Spleen (tissue), 13 donors: Measurements from ENCODE around the gene FAM193A. TPM values are rescaled to one million over a fixed set of nuclear protein-coding genes. Genes with fewer than 3 reads are reported as not detected.

Source experiments
- DNase-seq: peaks from one replicate; pipeline ENCODE4 v3.0.0-alpha.2; 2020
- H3K27ac ChIP-seq, 8 donors: fragments of 200-600 bp; sonication (generic) in 7 of 8; 1 replicate in 4 of 8; 2 replicates in 4 of 8; pipeline versions ENCODE4 v1.5.0 to v1.8.0; 2016 to 2021; ENCODE audit warnings: inconsistent platforms in 4 of 8, mild to moderate bottlenecking in 4 of 8, moderate library complexity in 1 of 8
- H3K27me3 ChIP-seq, 7 donors: fragments of 200-600 bp; sonication (generic) in 6 of 7; replicated peaks in 1 of 7; 1 replicate in 4 of 7; 2 replicates in 3 of 7; pipeline versions ENCODE4 v1.5.0 to v1.8.0; 2016 to 2021; ENCODE audit warnings: inconsistent platforms in 3 of 7, mild to moderate bottlenecking in 1 of 7
- H3K36me3 ChIP-seq, 6 donors: fragments of 200-600 bp; sonication (generic) in 5 of 6; 1 replicate in 4 of 6; 2 replicates in 2 of 6; pipeline versions ENCODE4 v1.5.0 to v1.8.0; 2016 to 2021; ENCODE audit warnings: inconsistent platforms in 2 of 6
- H3K4me1 ChIP-seq, 6 donors: fragments of 200-600 bp; sonication (generic) in 5 of 6; 1 replicate in 3 of 6; 2 replicates in 3 of 6; pipeline versions ENCODE4 v1.5.0 to v1.8.0; 2016 to 2021; ENCODE audit warnings: inconsistent platforms in 3 of 6
- H3K4me3 ChIP-seq, 8 donors: fragments of 200-600 bp; sonication (generic) in 7 of 8; 1 replicate in 4 of 8; 2 replicates in 4 of 8; pipeline versions ENCODE4 v1.5.0 to v1.8.0; 2016 to 2021; ENCODE audit warnings: inconsistent platforms in 4 of 8, mild to moderate bottlenecking in 4 of 8, moderate library complexity in 2 of 8
- H3K9me3 ChIP-seq, 8 donors: fragments of 200-600 bp; sonication (generic) in 7 of 8; 1 replicate in 4 of 8; 2 replicates in 4 of 8; pipeline versions ENCODE4 v1.5.0 to v1.8.0; 2016 to 2021; ENCODE audit warnings: inconsistent platforms in 4 of 8
- POLR2A ChIP-seq, 3 donors: fragments of 450-650 bp; IDR thresholded peaks; one replicate each; pipeline ENCODE4 v1.5.1; 2017; ENCODE audit warnings: antibody characterized with exemption in 3 of 3, mild to moderate bottlenecking in 1 of 3
- POLR2AphosphoS5 ChIP-seq, 3 donors: sonication (generic); formaldehyde crosslinking; IDR thresholded peaks; one replicate each; pipeline ENCODE4 v1.5.1; 2017; ENCODE audit warnings: antibody characterized with exemption in 3 of 3
- WGBS, 5 donors: extraction: QIAGEN DNeasy Blood & Tissue Kit in 3 of 5; methylation state at CpG; one replicate each; pipeline versions ENCODE4 v1.1.5 to v1.1.7; 2013 to 2018; 5-methylcytosine and 5-hydroxymethylcytosine counted together
- intact Hi-C: fragments of 100-400 bp; cut with DNase I; formaldehyde crosslinking; loops from one replicate; pipeline ENCODE4 v1.15.0; 2023; ENCODE audit warnings: low total_unique reads
- long read RNA-seq, 2 donors: transcript quantifications; one replicate each; lab custom pipeline, GENCODE V29; 2026
- polyA plus RNA-seq, 3 donors: library from polyadenylated mRNA; stranded (reverse); fragments of 200-250 nt; gene quantifications; one replicate each; pipeline ENCODE4 v1.2.1, GENCODE V29; 2013
- total RNA-seq, 7 donors: library from RNA; depleted of rRNA in 3 of 7; stranded (reverse); fragments of >200 nt in 3 of 7; fragmentation: NEBNext Ultra II Directional in 4 of 7; extraction: Animal tissue kit (Norgen Biotek cat#: 25700) in 4 of 7; gene quantifications; one replicate each; pipeline versions ENCODE4 v1.1.0 to v1.2.1, GENCODE V29; 2016 to 2021
- TF ChIP-seq, protein P1 (sequence below), 11 experiments: fragments of 200-600 bp in 7 of 11; fragments of 450-650 bp in 4 of 11; sonication (generic) in 4 of 11; IDR thresholded peaks in 8 of 11; conservative IDR thresholded peaks in 3 of 11; 1 replicate in 7 of 11; 2 replicates in 4 of 11; pipeline versions ENCODE4 v1.4.0 to v1.8.0; 2016 to 2021; ENCODE audit warnings: antibody characterized with exemption in 11 of 11, inconsistent platforms in 4 of 11, mild to moderate bottlenecking in 1 of 11
- donor health status: healthy with polysubstance abuse.
- donor health status: DM: no; HTN: no; CAD: no; lungs with moderate emphysema.
- donor health status: DM: no; HTN: no; CAD: no.
- donor health status: Bipolar disorder and iron deficiency.
- donor health status: healthy.
- donor health status: DM: no; HTN: no; CAD: no.
- donor health status: DM: yes; HTN: yes; CAD: no.

Gene FAM193A, protein sequence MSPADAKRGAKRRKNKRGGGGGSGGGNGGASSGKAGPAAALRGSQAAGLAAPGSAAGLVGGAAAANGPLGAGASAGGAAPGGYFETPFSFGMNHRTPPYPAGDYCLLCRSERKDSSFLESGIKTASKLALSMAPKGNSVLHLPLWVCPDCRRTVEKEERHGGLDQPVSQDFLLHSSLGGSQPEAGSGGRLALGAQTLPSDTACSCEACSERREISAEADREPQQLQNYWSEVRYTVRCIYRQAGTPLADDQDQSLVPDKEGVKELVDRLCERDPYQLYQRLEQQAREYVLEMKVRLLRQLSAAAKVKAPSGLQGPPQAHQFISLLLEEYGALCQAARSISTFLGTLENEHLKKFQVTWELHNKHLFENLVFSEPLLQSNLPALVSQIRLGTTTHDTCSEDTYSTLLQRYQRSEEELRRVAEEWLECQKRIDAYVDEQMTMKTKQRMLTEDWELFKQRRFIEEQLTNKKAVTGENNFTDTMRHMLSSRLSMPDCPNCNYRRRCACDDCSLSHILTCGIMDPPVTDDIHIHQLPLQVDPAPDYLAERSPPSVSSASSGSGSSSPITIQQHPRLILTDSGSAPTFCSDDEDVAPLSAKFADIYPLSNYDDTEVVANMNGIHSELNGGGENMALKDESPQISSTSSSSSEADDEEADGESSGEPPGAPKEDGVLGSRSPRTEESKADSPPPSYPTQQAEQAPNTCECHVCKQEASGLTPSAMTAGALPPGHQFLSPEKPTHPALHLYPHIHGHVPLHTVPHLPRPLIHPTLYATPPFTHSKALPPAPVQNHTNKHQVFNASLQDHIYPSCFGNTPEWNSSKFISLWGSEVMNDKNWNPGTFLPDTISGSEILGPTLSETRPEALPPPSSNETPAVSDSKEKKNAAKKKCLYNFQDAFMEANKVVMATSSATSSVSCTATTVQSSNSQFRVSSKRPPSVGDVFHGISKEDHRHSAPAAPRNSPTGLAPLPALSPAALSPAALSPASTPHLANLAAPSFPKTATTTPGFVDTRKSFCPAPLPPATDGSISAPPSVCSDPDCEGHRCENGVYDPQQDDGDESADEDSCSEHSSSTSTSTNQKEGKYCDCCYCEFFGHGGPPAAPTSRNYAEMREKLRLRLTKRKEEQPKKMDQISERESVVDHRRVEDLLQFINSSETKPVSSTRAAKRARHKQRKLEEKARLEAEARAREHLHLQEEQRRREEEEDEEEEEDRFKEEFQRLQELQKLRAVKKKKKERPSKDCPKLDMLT (N-terminal part only)
- total RNA-seq (10 to 100 TPM; 31.1 to 37.7 (median 32.0) TPM), polyA plus RNA-seq (10 to 100 TPM in 1 of 3 donors, 1 to 10 TPM in 2; 6.2 to 11.6 (median 7.0) TPM)
- long read RNA-seq, donor 1, result 0 reads
- long read RNA-seq, donor 2, partial matches to known transcripts, result 0 of 5 reads
- long read RNA-seq, donor 2, other reads (novel, unspliced or antisense), result 5 of 5 reads

DNA sequence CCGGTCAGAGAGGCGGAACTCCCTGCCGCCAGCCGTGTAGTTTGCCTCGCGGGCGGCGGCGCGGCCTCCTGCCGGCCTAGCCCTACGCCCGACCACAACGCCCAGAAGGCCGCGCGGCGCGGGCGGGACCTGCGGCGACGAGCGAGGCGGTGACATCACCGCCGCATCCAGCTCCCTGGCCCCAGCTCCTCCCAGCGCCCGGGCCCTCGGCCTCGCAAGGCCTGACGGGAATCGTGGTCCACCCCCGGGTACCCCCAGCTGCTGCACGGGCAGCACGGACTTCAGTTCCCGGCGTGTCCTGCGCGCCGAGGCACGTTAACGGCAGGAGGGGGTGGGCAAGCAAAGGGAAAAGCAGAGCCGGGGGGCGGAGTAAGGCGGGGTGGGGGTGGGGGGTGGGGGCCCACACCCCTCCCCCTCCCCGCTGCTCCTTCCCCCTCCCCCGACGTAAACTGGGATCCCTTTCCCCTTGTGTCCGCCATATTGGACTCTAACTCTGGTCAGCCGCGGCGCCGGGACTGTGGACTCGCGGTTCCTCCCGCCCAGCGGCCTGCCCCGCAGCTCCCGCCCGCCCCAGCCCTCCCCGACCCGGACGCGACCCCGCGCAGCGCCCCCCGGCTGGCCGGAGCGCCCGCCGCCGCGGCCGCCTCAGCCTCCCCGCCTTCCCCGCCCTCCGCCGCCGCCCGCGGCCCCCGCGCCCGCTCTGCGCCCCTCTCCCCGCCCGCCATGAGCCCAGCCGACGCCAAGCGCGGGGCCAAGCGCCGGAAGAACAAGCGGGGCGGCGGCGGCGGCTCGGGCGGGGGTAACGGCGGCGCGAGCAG is at the start of gene FAM193A:
Gene FAM193A, plus strand, starts transcription at position 455 of the 818 bp plus-strand sequence. Its CDS starts 269 bp downstream, at position 724.
- Histone ChIP-seq H3K27ac (peak within 1 kb of the TSS; percentile 88 to 96 (median 93)), H3K27me3 (no peaks in the 10 kb centered on the region), H3K4me1 (peaks cover 17 to 52% (median 34%) of the 10 kb centered on the region in 6 donors), H3K4me3 (peak within 1 kb of the TSS; percentile 76 to 97 (median 87)), H3K9me3 (no peaks in the 10 kb centered on the region), H3K36me3 (peaks cover 0 to 9% (median 0%) of the 10 kb centered on the region in 6 donors)
- WGBS, 5 donors, result 0 to 2% (median 1%) methylated on average over 19 to 102 of the region's 106 CpGs
- peak; percentile 100 for DNase-seq
- intact Hi-C loops, result no loop called here
- TF ChIP-seq POLR2A (IDR thresholded peaks at IDR 0.05), result no peak
- TF ChIP-seq, protein P1, sequence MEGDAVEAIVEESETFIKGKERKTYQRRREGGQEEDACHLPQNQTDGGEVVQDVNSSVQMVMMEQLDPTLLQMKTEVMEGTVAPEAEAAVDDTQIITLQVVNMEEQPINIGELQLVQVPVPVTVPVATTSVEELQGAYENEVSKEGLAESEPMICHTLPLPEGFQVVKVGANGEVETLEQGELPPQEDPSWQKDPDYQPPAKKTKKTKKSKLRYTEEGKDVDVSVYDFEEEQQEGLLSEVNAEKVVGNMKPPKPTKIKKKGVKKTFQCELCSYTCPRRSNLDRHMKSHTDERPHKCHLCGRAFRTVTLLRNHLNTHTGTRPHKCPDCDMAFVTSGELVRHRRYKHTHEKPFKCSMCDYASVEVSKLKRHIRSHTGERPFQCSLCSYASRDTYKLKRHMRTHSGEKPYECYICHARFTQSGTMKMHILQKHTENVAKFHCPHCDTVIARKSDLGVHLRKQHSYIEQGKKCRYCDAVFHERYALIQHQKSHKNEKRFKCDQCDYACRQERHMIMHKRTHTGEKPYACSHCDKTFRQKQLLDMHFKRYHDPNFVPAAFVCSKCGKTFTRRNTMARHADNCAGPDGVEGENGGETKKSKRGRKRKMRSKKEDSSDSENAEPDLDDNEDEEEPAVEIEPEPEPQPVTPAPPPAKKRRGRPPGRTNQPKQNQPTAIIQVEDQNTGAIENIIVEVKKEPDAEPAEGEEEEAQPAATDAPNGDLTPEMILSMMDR (IDR thresholded peaks at IDR 0.05 in 8 of 11, conservative IDR thresholded peaks at IDR 0.05 in 3 of 11), result peak in 5 of 11 experiments; percentile 14 to 63 (median 41)
- TF ChIP-seq POLR2AphosphoS5 (IDR thresholded peaks at IDR 0.05), result peak; percentile 77 to 91 (median 88)

DNA sequence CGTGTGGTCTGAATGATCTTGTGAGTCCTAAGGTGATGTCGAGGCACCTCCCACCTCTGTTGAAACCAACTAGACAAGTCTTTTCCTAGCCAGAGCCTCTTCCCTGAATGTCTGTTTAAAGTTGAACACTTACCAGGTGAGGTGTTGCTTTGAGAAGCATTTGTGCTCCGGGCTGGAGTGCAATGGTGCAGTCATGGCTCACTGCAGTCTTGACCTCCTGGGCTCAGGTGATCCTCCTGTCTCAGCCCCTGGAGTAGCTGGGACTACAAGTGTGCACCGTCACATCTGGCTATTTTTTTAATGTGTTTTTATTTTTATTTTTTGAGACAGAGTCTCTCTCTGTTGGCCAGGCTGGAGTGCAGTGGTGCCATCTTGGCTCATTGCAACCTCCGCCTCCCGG is 49.5 kb upstream of the FAM193A start:
- 87 to 91% (median 89%) methylated on average over 6 of the region's 6 CpGs for WGBS, 5 donors
- no peaks in the 10 kb centered on the region for H3K9me3 ChIP-seq
- no peak for DNase-seq
- peaks cover 59 to 95% (median 86%) of the 10 kb centered on the region in 6 donors for H3K4me1 ChIP-seq
- TF ChIP-seq POLR2A (IDR thresholded peaks at IDR 0.05), result no peak
- TF ChIP-seq POLR2AphosphoS5 (IDR thresholded peaks at IDR 0.05), result no peak
- TF ChIP-seq, protein P1 (IDR thresholded peaks at IDR 0.05 in 8 of 11, conservative IDR thresholded peaks at IDR 0.05 in 3 of 11), result no peak
- H3K4me3 ChIP-seq, result no peak overlapping the region
- H3K36me3 ChIP-seq, result peaks cover 0 to 33% (median 19%) of the 10 kb centered on the region in 6 donors
- no peaks in the 10 kb centered on the region for H3K27me3 ChIP-seq
- intact Hi-C loops, result no loop called here
- H3K27ac ChIP-seq, result peak overlapping the region in 4 of 8 donors; percentile 63 to 89 (median 82)

DNA sequence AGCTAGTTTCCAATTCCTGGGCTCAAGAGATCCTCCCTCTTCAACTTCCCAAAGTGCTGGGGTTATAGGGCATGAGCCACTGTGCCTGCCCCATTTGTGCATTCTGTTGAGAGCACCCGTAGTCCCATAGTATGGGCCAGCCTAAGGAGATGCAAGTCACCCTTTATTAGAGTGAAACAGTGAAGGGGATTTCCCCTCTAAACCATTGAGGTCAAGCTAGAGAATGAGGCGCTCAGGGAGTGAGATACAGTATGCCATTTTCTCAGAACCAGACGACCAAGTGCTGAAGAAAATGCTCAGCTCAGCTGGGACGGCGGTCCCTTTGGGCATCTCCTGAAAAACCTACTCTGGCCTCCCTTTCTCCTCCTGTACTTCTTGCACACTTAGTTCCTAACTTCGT is 48.8 kb upstream of the FAM193A start:
- no peaks in the 10 kb centered on the region for H3K9me3 ChIP-seq
- H3K27ac ChIP-seq, result peak overlapping the region in 3 of 8 donors; percentile 3 to 89 (median 10)
- peaks cover 5 to 40% (median 26%) of the 10 kb centered on the region in 6 donors for H3K36me3 ChIP-seq
- no peak overlapping the region for H3K4me3 ChIP-seq
- peaks cover 52 to 95% (median 83%) of the 10 kb centered on the region in 6 donors for H3K4me1 ChIP-seq
- WGBS, 5 donors, result 52 to 72% (median 61%) methylated on average over 6 of the region's 6 CpGs
- H3K27me3 ChIP-seq, result no peaks in the 10 kb centered on the region
- no peak for DNase-seq
- intact Hi-C loops, result no loop called here
- TF ChIP-seq, protein P1 (IDR thresholded peaks at IDR 0.05 in 8 of 11, conservative IDR thresholded peaks at IDR 0.05 in 3 of 11), result no peak
- TF ChIP-seq POLR2AphosphoS5 (IDR thresholded peaks at IDR 0.05) (no peak), POLR2A (IDR thresholded peaks at IDR 0.05) (no peak)
